NCI-H226 (cell line): ENCODE measurements around the gene ACOX1.

ENCODE experiments used
- DNase-seq: peaks from one replicate; pipeline ENCODE4 v3.0.0-alpha.2; 2015

Gene ACOX1

DNA sequence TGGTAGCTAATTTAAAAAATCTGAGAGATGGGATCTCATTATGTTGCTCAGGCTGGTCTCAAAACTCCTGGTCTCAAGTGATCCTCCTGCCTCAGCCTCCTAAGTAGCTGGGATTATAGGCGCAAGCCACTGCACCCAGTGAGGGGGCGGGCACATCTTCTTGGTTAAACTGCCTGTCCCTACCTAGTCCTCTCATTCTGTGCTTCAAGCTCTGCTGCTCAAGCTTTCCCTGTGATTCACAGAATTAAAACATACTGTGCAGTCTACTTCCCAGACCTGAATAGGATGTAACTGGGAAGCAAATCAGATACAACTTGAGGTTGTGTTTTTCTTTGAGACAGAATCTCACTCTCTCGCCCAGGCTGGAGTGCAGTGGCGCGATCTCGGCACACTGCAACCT, 76.6 kb downstream of the ACOX1 start:
- DNase-seq, result no peak

- no peak for DNase-seq
These were observed 77.2 kb downstream of the ACOX1 start for GRCh38 chr17:75901727-75902126.

- DNase-seq, result no peak
These were observed 78.1 kb downstream of the ACOX1 start for GRCh38 chr17:75900691-75901533.

DNA sequence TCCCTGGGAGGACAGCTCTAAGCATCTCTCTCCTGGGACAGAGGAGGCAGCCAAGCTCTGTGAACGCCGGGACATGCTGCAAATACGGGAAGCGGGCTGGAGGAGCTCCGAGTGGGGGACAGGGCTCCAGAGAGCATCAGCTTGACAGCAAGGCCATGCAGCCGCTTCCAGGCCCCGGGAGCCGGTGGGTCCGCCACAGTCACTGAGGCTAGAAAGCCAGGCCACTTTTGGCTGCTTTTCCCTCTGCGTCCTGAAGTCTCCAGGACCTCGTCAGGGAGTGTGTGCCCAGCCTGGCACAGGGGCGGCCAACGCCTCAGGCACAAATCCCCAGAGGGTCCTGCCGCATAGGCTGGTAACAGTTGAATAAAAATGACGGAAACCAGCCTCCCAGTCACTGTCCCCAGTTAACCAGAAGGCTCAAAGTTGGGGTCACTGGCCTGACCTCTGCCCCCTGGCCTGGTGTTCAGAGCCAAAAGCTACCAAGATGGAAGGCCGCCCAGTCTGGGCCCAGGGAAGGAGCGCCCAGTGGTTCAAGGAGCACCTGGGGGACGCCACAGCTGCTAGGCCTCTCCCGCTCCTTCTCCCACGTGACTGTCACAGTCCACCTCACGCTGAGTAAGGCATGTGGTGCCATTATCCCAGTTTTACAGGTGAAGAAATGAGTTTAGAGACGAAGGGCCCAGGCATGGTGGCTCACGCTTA, 79.0 kb downstream of the ACOX1 start:
- DNase-seq, result no peak

DNA sequence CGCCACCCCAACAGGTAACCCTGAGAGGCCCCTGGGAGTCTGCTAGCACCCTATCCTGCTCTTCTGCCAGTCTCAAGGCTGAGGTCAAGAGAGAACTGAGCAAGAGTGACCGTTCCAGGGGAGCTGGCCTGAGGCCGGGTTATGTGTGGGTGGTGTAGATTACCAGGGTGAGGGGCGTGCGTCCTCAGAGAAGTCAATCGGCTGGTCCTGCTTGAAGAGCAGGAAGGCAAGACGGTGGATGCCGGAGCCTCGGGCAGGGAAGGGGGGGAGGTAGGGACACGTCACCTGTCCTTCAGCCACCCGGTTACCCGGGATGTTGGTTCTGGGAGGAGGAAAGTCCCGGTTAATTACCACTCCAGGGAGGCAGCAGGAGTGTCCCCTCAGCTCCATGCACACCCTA, 79.6 kb downstream of the ACOX1 start:
- no peak for DNase-seq

GRCh38 chr17:75898791-75899190, 80.2 kb downstream of the ACOX1 start:
- DNase-seq, result no peak

DNA sequence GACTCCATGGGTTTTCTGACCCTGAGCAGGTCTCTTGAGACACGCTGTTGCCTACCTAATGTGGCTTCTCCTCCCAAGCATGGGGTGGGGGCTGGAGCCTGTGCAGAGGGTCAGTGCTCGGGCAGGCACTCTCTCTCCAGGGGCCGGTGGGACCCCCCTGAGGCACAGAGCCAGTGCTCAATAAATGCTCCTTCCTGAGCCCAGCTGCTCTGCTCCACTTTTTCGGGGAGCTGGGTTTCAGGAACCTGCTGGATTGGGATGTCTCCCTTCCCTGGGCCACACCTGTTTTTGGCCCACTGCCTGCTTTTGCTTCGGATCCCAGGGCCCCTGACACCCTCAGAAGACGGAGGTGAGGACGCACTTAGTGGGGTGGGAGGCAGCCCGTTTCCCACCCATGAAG, 80.9 kb downstream of the ACOX1 start:
- no peak for DNase-seq

DNA sequence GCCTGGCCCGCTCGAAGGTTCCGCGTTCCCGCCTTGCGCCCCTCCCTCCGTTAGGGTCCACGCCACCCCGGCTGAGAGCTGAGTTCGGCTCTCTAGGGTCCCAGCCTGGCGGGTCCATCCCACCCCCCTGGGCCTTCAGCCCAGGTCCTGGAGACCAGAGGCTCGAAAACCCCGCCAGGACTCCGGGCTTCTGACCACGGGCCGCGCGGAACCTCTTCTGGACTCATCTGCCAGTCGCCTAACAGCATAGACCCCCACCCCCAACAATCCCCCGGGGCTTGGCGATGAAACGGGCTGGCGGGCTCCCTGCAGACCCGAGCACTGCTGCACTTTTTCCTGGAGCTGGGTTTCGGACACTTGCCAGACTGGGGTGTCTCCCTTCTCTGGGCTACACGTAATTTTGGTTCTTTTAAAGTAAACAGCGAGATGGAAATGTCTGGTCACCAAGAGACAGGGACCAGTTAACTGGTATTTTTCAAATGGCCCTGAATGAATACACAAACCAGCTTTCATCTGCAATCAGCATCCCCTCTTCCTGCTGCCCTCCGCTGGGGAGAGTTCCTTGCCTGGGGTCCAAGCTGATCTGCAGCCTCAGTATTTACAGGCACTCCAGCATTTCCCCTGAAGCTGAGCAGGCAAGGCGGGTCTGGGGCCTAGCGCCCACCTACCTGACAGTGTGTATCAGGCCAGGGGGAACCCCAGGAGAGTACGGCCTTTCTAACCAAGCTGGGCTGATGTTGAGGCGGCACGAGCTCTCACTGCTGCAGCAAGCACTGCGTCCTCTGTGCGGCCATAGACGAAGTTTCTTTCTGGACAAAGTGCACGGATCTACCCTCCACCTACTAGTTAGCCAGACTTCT, 81.6 kb downstream of the ACOX1 start:
- no peak for DNase-seq

- peak; percentile 70 for DNase-seq
These were observed 82.4 kb downstream of the ACOX1 start, which contains the start of gene TRIM65 for GRCh38 chr17:75896415-75897159. TSS of gene TRIM65 (minus strand) at chr17:75896951. CDS start at chr17:75896937, 14 bp downstream.

- DNase-seq, result no peak
These were observed 83.4 kb downstream of the ACOX1 start for GRCh38 chr17:75895370-75896155.

DNA sequence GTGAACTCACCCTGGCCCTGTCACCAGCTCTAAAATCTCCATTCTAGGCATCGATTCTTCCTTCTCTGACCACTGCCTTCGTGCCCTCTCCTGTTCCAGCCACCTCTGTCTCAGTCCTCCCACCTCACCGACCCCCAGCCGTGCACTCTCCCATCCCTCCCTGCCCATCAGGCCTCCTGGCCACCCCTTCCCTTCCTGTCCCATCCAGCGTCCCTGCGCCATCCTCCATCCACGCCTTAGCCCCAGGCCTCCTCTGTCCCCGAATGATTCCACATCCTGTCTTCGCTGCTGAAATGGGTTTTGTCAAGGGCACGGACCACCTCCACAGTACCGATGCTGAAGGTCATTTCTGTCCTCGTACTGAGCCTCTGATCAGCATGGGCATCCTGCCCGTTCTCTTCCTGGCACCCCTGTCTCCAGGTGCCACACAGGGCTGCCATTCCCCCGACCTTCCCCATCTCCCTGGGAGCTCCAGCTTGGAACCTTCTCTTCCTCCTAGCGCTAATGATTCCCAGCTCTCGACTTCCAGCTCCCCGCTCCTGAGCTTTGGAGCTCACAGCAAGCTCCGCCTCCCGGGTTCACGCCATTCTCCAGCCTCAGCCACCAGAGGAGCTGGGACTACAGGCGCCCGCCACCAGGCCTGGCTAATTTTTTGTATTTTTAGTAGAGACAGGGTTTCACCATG, 84.8 kb downstream of the ACOX1 start:
- no peak for DNase-seq

DNA sequence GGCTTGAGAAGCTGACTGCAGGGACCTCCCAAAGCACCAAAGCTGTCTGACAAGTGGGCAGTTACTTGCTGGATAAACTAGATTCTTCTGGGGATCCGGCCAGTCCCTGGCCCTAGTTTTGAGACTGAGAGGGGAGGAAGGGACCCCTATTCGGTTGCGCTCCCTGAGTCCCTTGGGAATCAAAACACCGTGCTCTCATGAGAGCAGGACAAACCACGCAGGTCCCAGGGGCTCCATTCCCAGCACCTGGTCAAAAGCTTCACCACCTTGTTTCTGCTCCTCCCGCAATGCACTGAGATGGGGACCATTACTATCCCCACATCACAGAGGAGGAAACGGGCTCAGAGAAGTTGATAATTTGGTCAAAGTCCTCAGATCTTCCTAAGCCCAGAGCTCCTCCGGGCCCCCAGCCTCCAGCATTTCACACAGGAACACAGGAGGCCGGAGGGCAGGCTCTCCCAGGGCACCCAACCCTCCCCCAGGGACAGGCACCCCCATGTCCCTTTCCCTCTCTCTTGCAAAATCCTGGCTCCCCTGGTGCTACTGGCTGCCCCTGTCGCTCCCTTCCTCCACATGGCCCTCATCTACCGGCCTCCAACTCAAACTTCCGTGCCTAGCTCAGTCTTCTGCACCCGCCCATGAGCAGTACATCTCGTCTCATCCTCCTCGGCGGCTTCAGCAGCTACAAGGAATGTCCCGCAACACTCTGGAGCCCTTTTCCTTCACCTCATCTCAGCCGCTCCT, 85.5 kb downstream of the ACOX1 start:
- no peak for DNase-seq

DNA sequence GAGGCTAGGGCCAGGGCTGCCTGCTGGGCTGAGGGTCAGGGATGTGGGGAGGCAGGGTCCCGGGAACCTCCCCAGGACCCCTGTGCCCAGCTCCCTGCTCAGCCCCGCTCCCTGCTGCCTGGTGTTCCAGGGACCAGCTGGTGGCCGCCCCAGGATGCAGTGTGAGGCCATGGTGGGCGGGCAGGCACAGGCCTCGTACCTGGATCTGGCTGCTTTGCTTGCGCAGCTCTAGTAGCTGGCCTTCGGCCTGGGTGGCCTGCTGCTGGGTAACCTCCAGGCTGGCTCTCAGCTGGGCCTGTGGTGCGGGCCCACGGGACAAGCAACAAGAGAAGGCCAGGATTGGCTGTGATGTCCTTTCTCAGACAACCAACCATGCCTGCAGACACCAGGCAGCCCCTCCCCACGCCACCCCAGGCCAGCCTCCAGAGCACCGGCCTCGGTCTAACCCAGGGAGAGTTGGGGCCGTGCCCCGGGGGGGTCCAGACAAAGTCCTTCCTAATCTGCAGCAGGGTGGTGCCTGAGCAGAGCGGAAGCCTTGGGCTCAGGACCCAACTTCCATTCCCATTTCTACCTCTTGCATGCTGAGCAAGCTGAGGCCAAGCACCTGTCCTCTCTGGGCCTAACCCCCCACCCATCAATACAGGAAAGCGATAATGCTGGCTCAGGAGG, 86.3 kb downstream of the ACOX1 start:
- DNase-seq, result no peak

DNA sequence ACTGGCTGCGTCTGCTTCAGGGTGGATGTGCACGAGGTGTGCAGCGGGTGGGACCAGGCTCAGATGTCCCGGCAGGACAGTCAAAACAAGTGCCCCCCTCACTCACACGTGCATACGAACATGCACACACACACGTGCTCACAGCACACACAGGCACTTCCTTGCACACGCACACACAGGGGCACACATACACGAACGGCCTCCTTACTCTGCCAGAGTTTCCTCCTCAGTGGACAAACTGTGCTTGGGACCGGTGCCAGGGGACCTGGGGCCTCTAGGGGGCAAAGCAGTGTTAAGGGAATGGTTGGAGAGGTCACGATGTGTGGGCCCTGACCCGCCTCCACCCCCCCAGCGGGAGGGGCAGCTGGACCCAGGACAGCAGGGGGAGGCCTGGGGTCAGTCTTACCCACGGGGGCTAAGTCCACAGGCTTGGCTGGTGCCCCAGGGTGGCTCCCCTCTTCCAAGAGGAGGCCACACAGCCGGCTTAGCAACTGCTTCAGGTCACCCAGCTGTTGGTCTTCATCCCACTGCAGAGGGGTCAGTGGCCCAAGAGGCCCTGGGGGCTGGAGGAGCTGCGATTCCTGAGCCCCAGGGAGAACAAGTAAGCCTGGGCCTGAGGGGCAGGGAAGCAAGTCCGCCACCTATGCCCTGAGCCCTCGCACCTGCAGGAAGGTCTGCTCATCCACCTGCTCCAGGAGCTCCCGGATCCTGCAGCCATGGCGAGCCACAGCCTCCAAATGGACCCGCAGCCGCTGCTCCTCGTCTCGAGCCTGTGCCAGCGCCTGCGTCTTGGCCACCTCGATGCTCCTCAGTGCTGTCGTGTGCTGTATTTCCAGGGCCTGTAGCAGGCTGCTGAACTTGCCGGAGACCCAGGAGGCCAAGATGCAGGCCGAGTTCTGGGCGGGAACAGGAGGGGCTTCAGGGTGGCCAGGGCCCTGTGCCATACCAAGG, 87.1 kb downstream of the ACOX1 start:
- no peak for DNase-seq
